Measurements from ENCODE around the gene DHRSX.
"Not testable (repeated sequence)": the region's sequence is repeated elsewhere in the genome, so short reads cannot be mapped to it uniquely, and the experiment has no call there.

DHRSX gene

GRCh38 chrX:2299871-2300270, 200.9 kb downstream of the DHRSX start:
- no peak for DNase-seq

- no peak for DNase-seq
These were observed 214.0 kb downstream of the DHRSX start for GRCh38 chrX:2286731-2287130.

GRCh38 chrX:2284601-2285000, 216.2 kb downstream of the DHRSX start:
- no peak for DNase-seq

- DNase-seq, result no peak
These were observed 216.6 kb downstream of the DHRSX start for GRCh38 chrX:2284133-2284532.

GRCh38 chrX:2283111-2283859, 217.5 kb downstream of the DHRSX start:
- DNase-seq, result no peak

GRCh38 chrX:2282490-2283090, 218.2 kb downstream of the DHRSX start:
- no peak for DNase-seq

GRCh38 chrX:2272337-2272736, 228.4 kb downstream of the DHRSX start:
- no peak for DNase-seq

GRCh38 chrX:2271595-2271994, 229.2 kb downstream of the DHRSX start:
- not testable (repeated sequence) for DNase-seq

- DNase-seq, result not testable (repeated sequence)
These were observed 230.0 kb downstream of the DHRSX start for GRCh38 chrX:2270783-2271182.

- DNase-seq, result no peak
These were observed 232.9 kb downstream of the DHRSX start for GRCh38 chrX:2267890-2268289.

GRCh38 chrX:2266445-2267349, 234.1 kb downstream of the DHRSX start:
- no peak for DNase-seq

GRCh38 chrX:2265658-2266444, 234.9 kb downstream of the DHRSX start:
- DNase-seq, result not testable (repeated sequence)

GRCh38 chrX:2264179-2265030, 236.4 kb downstream of the DHRSX start:
- no peak for DNase-seq

GRCh38 chrX:2263203-2263602, 237.6 kb downstream of the DHRSX start:
- no peak for DNase-seq

- DNase-seq, result no peak
These were observed 238.1 kb downstream of the DHRSX start for GRCh38 chrX:2262668-2263055.

GRCh38 chrX:2261831-2262667, 238.7 kb downstream of the DHRSX start:
- DNase-seq, result no peak

GRCh38 chrX:2252331-2253065, 248.3 kb downstream of the DHRSX start:
- no peak for DNase-seq

- no peak for DNase-seq
These were observed 249.6 kb downstream of the DHRSX start for GRCh38 chrX:2251211-2251610.

GRCh38 chrX:2243913-2244460, 256.8 kb downstream of the DHRSX start:
- no peak for DNase-seq

GRCh38 chrX:2242980-2243379, 257.8 kb downstream of the DHRSX start:
- DNase-seq, result no peak
